Activated T-cell treated with anti-CD3 and anti-CD28 coated beads for 48 hours (primary cell): Measurements from ENCODE around the gene KIF25.
"Not testable (repeated sequence)": the region's sequence is repeated elsewhere in the genome, so short reads cannot be mapped to it uniquely, and the experiment has no call there.

ENCODE experiments used
- DNase-seq: peaks from one replicate; pipeline ENCODE4 v3.0.0-alpha.2; 2020; ENCODE audit warnings: low read depth

Gene KIF25

GRCh38 chr6:168070804-168071203 is 73.3 kb downstream of the KIF25 start:
- DNase-seq, result no peak

GRCh38 chr6:168071620-168072019 is 74.1 kb downstream of the KIF25 start:
- no peak for DNase-seq

GRCh38 chr6:168072261-168072660 is 74.8 kb downstream of the KIF25 start:
- no peak for DNase-seq

- no peak for DNase-seq
Measured at GRCh38 chr6:168072730-168073129, 75.3 kb downstream of the KIF25 start.

GRCh38 chr6:168073937-168074730 is 76.7 kb downstream of the KIF25 start:
- DNase-seq, result no peak

- DNase-seq, result no peak
Measured at GRCh38 chr6:168075216-168075615, 77.7 kb downstream of the KIF25 start.

GRCh38 chr6:168075787-168076202 is 78.3 kb downstream of the KIF25 start:
- DNase-seq, result no peak

GRCh38 chr6:168077401-168077800 is 79.9 kb downstream of the KIF25 start:
- not testable (repeated sequence) for DNase-seq

GRCh38 chr6:168078175-168078942 is 80.9 kb downstream of the KIF25 start:
- DNase-seq, result no peak

GRCh38 chr6:168078943-168079405 is 81.5 kb downstream of the KIF25 start, which contains the start of gene FRMD1:
FRMD1 (minus strand) TSS chr6:168079212; CDS start chr6:168079094, 118 bp downstream.
- DNase-seq, result no peak

GRCh38 chr6:168080393-168081077 is 83.1 kb downstream of the KIF25 start:
- no peak for DNase-seq

GRCh38 chr6:168081858-168082546 is 84.5 kb downstream of the KIF25 start:
- no peak for DNase-seq

- no peak for DNase-seq
Measured at GRCh38 chr6:168082860-168083513, 85.5 kb downstream of the KIF25 start.

- no peak for DNase-seq
Measured at GRCh38 chr6:168083514-168083885, 86.0 kb downstream of the KIF25 start.

GRCh38 chr6:168084465-168085160 is 87.1 kb downstream of the KIF25 start:
- DNase-seq, result no peak

- DNase-seq, result no peak
Measured at GRCh38 chr6:168086066-168086465, 88.6 kb downstream of the KIF25 start.

GRCh38 chr6:168086616-168087015 is 89.1 kb downstream of the KIF25 start:
- DNase-seq, result no peak

- no peak for DNase-seq
Measured at GRCh38 chr6:168087436-168088160, 90.1 kb downstream of the KIF25 start.

- DNase-seq, result no peak
Measured at GRCh38 chr6:168088161-168089053, 90.9 kb downstream of the KIF25 start.
